HL-60/S4 treated with phorbol 12-myristate 13-acetate at 8.2 ng/mL for 4 days and 3 days (cell line): ENCODE measurements around the gene OSTC.
"Not testable (repeated sequence)": the region's sequence is repeated elsewhere in the genome, so short reads cannot be mapped to it uniquely, and the experiment has no call there.

Experiments
- in situ Hi-C: fragments of 300-500 bp; cut with MboI; formaldehyde crosslinking; loops from 2 replicates; pipeline ENCODE4 v1.15.0; 2022; ENCODE audit warnings: low sequenced_read_pairs

The OSTC gene

DNA sequence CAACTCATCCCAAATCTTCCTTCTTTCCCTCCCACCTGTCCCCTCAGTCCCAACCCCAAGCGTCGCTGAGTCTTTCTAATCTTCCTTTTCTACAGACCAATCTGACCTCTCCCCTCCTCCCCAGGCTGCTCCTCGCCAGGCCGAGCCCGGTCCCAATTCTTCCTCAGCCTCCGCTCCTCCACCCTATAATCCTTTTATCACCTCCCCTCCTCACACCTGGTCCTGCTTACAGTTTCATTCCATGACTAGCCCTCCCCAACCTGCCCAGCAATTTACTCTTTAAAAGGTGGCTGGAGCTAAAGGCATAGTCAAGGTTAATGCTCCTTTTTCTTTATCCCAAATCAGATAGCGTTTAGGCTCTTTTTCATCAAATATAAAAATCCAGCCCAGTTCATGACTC is 60.2 kb downstream of the OSTC start:
- in situ Hi-C loops, result not testable (repeated sequence)

DNA sequence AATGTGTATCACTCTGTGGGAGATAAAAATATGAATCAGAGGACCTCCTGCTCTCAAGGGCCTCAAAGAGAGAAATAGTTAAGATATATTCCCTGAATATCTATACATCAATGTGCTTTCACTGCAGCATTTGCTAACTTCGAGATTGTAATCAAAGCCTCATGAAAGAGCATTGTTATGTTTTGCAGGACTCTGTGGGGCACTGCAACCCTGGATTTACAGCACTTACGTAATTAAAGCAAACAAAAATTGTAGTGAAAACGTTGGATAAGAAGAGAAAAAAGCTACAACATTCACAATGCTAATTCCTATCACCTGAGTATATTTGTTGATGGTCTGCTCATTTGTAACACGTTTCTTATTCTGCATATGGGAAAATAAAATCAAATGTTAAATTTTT is 64.5 kb downstream of the OSTC start:
- in situ Hi-C loops, result no loop called here

DNA sequence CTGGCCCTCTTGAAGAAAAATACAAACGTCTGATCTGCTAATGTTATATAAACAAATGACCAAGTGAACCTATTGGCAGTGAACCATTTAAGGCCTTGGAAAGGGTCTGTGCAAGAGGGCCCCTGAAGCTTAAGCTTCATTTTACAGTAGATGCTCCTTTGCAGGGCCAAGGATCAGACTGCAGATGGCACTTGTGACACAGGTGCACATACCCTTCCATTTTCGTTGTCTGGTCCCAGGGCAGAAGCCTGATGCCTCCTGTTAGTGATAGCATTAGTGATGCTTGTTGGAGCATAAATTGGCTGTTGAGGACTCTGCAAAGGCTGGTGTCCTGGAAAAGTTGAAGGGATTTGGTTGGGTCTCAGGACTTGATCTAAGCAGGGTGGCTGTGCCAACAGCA is 65.9 kb downstream of the OSTC start:
- in situ Hi-C loops, result no loop called here

DNA sequence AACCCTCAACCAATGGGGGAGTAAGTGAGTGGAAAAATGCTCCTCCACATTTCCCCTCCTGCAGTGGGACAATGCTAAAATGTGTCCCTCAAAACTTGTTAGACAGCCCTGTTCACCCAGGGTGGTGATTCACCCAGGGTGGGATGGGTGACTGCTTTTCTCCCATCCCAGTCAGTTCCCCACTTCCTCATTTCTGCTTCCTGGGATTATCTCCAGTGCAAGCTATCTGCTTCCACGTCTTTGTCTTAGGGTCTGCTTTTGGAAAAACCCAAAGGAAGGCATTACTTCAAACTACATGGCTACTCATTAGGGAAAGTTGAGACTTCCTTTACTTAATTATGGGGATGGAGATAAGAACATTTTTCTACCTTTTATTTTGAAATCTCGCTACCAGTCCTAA is 67.0 kb downstream of the OSTC start:
- in situ Hi-C loops, result no loop called here
